ENCODE measurements around the gene PDLIM1. TPM values are rescaled to one million over a fixed set of nuclear protein-coding genes. Genes with fewer than 3 reads are reported as not detected.

Gene PDLIM1
- total RNA-seq, 1 donor from 2014 or later = 41.1 TPM

DNA sequence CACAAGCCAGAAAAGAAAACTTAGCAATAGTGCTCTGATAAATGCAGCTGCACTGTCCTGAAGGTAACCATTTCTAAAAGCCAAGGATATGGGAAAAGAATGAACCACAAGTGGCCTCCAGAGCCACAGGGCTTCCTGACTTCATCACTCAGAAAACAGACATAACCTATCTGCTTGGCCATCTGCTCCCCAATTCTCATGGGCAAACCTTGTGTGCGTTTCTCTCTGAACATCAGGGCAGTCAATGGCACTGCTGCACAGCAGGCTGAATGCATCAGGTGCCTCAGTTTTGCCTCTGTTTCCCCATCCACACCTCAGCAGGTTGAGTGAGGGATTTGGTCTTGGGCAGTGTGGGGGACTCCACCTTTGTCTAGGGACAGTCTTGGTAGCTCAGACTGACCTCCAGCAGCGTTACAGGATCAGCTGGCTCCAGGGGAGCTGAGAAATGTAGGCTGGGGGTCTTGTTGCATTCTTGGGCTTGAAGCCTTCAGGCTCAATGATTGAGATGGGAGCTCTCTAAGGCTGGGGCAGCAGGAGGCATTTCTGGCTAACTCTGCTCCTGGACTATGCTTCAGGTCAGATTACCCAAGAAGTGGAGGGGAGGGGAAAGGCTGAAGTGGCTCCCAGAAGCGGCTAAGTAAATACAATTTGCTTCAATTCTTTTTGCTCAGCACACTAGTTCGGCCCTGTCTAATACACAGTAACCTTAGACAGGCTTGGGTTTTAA lies 23.6 kb upstream of the PDLIM1 start:
- DNase-seq = no peak

DNA sequence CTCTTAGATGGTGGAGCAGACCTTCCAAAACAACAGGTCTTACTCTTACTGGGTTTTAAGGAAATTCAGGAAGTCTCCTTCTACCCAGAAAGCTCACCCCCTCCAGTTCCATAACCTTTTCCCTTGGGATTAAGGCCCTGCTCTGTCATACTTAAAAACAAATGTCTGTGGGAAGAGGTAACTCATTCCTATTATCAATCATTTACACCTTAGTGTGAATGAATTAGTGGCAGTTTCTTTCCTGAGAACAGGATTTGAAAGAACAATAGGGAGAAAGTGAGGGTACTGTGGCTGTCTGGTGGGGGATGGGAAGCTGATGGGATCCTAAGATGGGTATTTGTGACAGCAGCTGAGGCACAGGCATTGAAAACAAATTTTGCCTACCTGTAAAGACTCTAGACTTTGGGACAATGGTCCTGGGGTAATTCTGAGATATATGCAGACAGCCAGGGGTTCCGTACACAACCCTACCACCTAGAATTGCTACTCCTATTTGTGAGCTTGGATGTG lies 22.2 kb upstream of the PDLIM1 start:
- DNase-seq = no peak

DNA sequence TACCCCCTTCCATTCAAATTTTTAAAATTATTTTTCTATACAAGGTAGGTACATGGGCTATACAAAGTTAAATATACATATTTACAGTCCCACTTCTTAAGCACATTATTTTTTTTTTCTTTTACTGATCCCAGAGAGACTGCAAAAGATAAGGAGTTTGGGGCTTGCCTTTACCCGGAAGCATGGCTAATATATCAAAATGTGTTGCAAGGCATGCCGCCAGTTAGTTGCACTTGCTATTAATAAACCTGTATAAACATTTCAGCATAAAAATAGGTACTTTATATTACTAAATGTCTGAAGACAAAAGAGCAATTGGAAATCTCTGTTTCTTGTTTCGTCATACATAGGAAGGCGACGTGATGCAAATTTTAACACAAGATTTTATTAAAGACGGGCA lies 21.5 kb upstream of the PDLIM1 start:
- DNase-seq = no peak

DNA sequence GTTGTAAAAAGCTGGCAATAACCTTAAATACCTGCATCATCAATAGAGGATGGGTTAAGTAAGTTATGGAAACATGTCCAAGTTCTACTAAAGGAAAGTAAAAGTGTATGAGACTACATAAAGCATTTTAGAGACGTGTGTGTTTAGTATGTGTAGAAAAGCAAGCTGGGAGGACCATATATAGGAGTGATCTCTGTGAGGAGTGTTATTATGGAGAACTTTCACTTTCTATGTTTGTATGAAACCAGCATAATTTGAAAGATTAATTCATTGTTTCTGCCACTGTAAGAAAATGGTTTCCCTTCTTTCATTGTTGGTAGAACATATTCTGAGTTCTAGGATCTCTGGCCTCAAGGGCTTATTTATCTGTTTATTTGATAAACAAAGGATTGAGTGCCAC lies 19.2 kb upstream of the PDLIM1 start:
- DNase-seq = no peak

DNA sequence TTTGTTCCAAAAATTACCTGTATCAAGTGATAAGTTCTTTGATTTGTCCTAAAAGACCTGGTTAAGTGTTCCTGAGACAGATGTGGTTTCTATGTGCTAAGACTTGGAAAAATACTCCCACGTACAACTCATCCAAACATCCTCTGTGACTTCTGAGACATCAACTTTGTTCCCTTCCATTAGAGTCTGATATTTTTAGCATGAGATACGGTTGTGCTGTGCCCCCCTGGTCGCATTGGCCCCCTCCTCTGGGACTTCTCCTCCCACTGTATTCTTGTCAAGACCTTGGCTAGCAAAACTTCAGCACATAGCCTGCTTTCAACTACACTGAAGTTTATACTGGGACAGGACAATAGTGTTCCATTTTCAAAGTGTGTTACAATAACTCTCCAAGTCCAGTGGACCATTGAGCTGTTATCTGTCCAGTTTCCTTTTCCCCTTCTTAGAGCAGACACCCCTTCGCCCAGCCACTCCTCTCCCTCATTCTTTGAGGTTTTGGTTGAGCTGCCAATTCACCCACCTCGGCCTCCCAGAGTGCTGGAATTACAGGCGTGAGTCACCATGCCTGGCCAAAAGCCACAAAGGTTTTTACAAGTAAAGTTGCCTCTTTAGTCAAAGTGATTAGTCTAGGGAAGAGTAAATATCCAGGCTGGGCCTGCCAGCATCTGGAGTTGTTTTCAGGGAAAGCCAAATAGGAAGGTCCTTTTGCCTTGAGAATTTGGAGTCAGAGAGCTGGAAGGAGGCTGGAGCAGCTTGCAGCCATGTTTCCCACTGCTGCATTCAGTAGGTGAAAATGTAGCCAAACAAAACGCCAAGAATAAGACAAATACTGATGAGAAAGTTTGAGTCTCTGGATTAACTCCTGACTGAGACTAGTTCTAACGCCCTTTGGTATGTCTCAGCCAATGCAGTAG lies 17.8 kb upstream of the PDLIM1 start:
- no peak for DNase-seq

DNA sequence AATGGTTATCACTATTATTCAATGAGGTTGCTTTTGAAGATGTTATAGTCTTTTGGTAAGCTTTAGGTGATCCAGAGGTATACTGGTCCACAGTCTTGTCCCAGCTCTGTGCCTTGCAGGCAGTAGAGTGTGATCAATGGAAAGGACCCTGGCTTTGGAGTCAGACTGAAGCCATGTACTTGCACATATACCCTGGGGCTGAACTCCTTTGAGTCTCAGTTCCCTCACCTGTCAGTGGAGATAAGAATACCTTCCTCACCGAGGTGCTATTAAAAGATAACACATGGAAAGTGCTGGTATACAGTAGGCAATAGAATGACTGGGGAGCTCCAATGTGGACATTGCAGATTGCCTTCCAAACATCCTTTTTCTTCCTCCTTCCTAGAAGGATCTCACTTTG lies 16.0 kb upstream of the PDLIM1 start:
- DNase-seq = no peak

DNA sequence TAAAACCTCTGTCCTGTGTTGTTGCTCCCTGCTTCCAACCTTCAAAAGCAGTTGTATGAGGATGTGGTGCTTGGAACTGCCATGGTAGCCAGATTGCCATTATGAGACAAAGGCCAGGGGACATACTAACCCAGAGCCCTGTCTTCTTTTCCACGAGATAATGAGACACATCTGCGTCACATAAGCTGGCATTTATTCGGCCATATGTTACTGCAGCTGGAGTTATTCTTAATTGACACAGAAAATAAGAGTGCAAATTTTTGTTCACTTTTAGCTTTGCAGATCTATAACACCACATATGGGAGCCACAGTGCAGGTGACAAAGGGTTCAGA lies 15.5 kb upstream of the PDLIM1 start:
- DNase-seq = no peak

DNA sequence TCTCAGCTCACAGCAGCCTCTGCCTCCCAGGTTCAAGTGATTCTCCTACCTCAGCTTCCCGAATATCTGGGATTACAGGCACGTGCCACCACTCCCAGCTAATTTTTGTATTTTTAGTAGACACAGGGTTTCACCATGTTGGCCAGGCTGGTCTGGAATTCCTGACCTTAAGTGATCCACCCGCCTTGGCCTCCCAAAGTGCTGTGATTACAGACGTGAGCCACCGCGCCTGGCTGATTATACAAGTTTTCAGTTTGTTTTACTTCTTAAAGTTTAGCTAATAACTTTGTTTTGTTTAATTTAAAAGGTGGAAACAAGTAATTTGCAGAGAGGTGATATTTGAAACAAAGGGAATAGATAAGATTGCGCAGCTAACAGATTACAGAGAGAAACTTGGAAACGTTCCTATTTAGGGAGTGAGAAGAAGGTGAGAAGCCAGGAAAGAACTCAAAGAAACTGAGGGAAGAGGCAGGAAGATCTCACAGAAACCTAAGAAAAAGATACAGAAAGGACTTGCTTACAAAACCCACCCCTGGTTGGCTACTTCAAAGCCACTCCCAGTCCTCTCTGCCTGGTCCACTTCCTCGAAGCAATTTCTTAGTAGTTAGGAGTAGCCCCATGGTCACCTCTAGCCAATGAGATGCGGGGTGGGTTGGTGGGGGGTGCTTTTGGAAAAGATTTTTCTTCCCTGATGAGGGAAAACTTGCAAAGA lies 15.0 kb upstream of the PDLIM1 start:
- no peak for DNase-seq

DNA sequence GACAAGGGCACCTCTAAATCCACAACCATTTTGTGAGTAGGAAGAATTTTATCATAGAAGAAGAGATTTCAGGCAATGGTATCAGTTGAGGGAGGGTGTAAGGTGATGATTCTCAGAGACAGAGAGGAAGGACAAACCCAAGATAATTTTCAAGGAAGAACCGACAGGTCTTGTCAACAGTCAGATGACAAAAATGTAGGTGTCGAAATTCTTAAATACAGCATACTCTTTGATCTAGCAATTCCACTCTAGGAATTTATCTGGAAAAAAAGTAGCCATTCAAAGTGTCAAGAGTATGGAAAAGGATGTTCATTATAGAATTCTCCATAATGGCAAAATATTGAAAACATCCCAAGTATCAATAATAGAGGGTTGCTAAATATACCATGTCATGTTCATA lies 14.2 kb upstream of the PDLIM1 start:
- DNase-seq = no peak

DNA sequence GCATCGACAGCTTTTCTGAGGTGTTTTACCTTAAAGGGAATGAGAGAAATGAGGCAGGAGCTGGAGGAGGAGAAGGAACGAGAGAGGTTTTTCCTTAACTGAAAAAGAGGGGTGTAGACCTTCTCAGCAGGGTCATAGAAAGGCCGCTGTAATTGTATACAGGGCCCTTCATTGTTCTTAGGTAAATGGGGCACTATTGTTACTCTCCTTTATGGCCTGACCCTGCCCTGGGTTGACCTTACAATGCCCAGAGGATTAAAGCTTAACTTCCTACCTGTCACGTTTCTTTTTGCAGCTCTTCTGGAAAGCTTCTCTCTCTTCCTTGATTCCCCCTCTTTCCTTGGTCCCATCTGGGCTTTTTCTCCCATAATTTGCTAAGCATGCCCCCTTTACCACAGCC lies 13.7 kb upstream of the PDLIM1 start:
- DNase-seq = no peak

DNA sequence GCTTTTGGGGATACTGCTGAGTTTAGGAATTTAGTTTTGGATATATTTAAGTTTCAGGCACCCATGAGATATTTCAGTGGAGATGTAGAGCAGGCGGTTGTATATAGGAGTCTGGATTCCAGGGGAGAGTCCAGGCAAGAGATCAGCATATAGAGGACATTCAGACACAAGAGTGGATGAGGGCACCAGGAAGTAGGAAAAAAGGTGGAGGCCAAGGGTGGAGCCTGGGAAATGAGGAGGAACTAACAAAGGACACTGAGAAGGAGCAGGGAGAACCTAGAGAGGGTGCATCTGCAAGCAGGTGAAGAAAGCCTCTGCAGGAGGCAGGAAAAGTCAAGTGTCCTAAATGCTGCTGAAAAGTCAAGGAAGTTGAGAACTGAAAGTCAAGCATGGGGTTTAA lies 13.1 kb upstream of the PDLIM1 start:
- no peak for DNase-seq

DNA sequence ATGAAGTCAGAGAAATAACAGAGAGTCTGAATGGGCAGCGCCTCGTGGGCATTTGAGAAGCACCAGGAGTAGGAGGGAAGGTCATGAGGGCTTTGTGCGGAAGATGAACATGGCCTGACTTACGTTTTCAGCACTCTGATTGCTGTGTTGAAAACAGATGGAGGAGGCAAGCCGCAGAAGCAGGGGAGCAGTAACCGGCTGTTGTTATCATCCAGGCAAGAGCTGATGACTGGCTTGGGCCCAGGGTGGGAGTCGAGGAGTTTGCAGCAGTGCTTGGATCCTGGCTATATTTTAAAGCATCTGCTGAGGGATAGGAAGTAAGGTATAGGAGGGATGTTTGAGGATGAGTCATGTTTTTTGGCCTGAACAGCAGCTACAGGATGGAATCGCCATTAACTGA lies 12.7 kb upstream of the PDLIM1 start:
- DNase-seq = no peak

DNA sequence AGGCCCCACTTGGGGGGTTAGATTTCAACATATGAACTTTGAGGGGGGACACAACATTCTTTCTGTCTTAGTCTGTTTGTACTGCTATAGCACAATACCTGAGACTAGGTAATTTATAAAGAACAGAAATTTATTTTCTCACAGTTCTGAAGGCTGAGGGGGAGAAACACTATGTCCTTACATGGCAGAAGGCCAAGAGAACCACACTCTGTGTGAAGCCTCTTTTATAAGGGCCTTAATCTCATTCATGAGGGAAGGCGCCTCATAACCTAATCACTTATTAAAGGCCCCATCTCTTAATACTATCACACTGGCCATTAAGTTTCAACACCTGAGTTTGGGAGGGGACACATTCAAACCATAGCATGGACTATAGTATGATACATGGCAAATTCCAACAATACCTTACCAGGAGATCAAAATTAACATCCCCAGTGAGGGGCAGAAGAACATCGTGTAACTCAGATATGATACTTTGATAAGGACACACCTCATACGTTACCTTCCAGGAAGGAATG lies 9.3 kb upstream of the PDLIM1 start:
- DNase-seq = no peak

DNA sequence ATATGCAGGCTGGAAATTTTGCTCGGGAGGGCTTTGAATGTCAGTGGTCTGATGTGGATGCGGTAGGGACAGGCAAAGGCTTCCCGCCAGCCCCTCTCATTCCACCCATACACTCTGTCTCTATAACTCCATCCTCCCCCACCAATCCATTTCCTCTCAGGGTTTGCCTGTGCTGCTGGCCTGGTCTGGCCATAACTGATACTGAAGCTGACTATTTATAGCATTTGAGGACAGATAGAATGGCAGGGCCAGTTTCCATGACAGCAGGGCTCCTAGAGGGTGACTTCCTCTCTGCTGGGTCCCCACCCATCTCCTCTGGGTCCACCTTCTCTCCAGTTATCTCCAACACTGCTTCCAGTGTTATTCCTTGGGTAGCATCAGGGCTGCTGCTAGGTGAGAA lies 6.6 kb upstream of the PDLIM1 start:
- no peak for DNase-seq

DNA sequence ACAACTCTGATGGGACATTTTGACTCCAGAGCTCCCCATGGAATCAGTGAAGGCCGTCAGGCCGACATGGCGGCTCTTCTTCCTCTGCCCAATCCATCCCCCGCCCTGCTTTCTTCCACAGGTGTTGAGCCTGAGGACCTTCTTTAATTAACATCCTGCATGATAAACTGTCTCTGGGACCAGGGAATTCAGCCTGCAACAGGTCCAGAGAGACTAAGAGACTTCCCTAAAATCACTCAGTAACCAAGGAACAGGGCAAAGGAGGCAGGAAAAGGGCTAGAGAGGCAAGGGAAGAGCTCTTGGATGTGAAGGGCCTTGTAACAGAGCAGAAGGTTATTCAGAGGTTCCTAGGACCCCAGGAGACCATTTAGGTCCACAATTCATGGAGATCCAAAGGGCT lies 6.0 kb upstream of the PDLIM1 start:
- DNase-seq = no peak

DNA sequence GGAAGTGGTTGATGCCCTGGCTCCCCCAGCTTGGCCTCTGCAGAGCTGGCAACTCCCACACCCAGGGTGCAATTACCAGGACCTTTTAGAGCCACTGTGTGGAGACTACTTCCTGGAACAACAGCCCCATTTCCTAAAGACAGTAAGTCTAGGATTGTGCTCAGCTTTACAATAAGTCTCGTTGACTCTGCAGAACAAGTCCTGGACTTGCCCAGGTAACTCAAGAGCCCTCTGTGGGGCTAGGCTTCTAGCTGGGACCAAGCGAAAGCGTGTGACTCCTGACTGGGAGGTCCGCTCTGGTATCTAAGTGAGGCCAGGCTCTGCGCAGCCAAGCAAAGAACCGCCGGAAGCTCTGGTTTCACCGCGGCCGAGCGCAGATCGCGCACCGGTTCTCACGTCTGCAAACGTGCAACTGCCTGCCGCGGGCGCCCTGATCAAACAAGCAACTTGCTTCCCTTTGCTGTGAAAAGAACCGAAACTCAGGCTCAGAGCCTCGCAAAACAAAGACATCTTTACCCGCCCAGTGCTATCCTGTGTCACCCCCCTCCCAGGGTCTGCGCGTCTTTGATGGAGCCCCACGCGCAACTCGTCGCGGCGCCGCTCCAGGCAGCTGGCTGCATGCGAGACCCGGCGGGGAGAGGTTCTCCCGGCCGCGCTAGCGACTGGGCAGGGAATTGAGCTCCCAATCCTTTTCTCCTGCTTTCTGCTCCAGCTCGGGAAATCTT lies 4.4 kb upstream of the PDLIM1 start:
- DNase-seq = peak; percentile 60

DNA sequence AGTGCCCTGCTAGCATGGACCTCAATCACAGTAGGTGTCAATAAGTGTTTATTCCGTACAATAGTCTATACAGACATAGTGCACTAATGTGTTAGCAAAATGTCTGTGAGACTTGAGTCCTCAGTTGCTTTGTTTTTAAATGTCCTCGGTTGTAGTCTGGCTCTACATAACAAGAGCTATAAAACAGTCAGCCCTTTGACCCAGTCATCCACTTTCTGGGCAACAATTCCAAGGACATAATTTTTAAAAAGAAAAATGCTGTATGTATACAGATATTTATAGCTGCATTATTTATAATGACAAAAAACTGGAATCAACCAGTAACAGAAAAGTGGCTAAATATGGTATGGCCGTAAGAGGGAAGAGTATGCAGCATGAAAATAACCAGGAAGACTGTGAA lies 2.8 kb upstream of the PDLIM1 start:
- DNase-seq = no peak

DNA sequence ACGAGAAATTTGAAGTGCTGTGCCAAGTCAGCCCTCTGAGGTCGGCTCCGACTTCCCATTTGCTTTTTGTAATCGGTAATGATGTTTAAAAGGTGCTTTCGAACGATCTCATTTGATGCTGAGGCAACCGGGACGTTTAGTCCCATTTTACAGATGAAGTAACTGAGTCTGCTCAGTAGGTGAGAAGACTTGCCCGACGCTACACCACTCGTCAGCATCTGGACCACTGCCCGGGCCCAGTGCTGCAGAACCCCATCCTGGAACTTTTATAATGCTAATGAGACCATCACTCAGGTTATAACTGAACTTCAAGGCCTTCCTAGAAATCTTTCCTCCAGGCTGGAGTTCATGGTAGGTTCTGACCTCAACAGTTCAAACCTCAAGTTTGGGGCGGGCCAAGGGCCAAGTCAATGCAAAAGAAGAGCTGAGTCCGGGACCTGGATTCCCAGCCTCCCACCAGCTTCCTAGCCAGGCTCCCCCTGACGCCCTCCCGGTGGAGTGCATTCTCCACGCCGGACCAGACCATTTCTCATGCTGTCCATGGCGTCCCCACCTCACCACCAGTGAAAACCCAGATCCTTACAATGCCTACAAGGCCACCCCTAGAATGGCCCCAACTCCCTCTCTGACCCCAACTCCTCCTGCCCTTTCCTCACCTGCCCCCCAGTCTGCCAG lies 699 bp upstream of the PDLIM1 start:
- no peak for DNase-seq

DNA sequence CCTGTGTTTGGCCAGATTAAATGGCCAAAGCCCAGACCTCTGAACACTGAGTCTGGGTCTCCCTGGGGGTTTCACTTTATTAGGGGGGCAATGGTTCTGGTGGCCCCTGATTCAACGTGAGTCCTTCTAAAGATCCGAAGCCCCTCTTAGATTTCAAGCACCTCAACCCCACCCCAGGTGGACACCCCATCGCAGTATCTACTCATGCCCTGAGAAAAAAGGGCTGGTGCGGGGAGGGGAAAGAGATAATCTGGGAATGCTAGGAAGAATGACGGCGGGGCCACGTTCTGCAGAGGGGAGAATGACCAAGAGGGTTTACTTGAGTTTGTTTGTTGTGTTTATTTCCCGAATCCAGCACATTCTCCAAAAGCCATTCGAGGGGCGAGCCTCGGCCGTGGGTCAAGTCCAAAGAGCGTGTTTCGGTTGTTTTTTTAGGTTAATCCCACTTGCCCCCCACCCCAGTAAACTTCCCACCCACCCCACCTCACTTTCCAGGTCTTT lies 832 bp downstream of the PDLIM1 start:
- no peak for DNase-seq

DNA sequence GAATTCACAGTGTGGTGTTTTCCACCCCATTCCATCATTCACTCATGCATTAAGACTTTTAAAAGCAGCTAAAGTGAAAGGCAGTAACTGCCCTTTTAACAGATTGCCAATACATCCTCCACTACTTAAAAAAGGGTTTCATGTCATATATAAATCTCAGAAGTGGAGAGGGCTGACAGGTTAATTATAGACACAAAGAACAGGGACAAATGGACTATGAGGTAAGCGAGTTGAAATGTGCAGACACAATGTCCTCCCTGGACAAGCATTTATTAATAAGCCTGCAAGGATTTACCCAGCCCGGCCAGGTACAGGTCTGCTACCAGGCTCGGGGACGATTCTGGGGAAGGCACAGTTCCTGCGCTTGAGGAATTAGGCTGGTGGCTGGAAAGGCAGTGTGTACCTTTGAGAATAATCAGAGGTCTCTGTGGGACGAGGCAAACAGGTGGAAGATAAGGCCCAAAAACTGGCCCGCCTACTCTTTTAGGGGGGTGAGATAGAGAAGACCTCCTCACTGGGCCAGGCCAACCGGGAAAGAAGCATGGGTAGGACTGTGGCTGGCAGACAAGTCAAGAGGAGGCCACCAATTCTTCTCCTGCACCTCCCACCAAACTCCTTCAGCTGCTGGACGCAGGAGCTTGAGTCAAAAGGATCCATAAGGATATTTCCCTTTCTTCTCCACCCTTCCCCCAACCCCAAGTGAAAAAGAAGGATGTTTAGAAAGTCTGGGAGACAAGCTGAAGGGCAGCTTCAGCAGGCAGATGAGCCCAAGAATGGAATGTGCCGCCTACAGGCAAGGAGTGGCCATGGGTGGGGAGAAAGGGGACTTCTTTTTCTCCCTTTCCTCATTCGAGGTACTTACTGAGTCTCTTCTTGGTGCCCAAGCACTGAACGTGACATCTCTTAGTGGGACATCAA lies 1.5 kb downstream of the PDLIM1 start:
- peak; percentile 45 for DNase-seq

Measured in tongue (tissue), 2 donors.